Loucy (cell line): ENCODE results near the gene BABAM2.
"Not testable (repeated sequence)": the region's sequence is repeated elsewhere in the genome, so short reads cannot be mapped to it uniquely, and the experiment has no call there.

Experiments
- H2AFZ ChIP-seq: fragments of 200-600 bp; sonication (generic); 2 replicates; pipeline ENCODE4 v1.6.0; 2016; ENCODE audit warnings: antibody characterized with exemption, mild to moderate bottlenecking, low read length, moderate library complexity
- H3F3A ChIP-seq: fragments of 200-600 bp; 2 replicates; pipeline ENCODE4 v1.6.0; 2016; ENCODE audit warnings: antibody characterized with exemption, low read depth, mild to moderate bottlenecking
- H3K27me3 ChIP-seq: fragments of 200-600 bp; sonication (generic); 2 replicates; pipeline ENCODE4 v1.6.1; 2014; ENCODE audit warnings: low read length, mild to moderate bottlenecking; ENCODE audit not compliant: insufficient read depth, poor library complexity, severe bottlenecking
- H3K36me3 ChIP-seq: fragments of 200-600 bp; sonication (generic); 2 replicates; pipeline ENCODE4 v1.6.1; 2016; ENCODE audit warnings: low read length; ENCODE audit not compliant: insufficient read depth
- H3K4me1 ChIP-seq: fragments of 200-600 bp; sonication (generic); 2 replicates; pipeline ENCODE4 v1.5.1; 2014; ENCODE audit warnings: low read length, mild to moderate bottlenecking; ENCODE audit not compliant: insufficient read depth, poor library complexity, severe bottlenecking
- H3K4me2 ChIP-seq: fragments of 200-600 bp; sonication (generic); 2 replicates; pipeline ENCODE4 v1.6.0; 2014; ENCODE audit warnings: antibody characterized with exemption, low read length, low read depth, mild to moderate bottlenecking; ENCODE audit not compliant: poor library complexity, severe bottlenecking
- H3K4me3 ChIP-seq: fragments of 200-600 bp; sonication (generic); 2 replicates; pipeline ENCODE4 v1.5.1; 2014; ENCODE audit warnings: low read length, mild to moderate bottlenecking, mixed read lengths; ENCODE audit not compliant: poor library complexity, severe bottlenecking
- H3K79me2 ChIP-seq: fragments of 200-600 bp; sonication (generic); 2 replicates; pipeline ENCODE4 v1.6.1; 2014; ENCODE audit warnings: low read length; ENCODE audit not compliant: insufficient read depth
- H3K9ac ChIP-seq: fragments of 200-600 bp; sonication (generic); 2 replicates; pipeline ENCODE4 v1.6.0; 2014; ENCODE audit warnings: mild to moderate bottlenecking, low read depth, low read length, moderate library complexity; ENCODE audit not compliant: poor library complexity, severe bottlenecking
- H3K9me2 ChIP-seq: fragments of 200-600 bp; sonication (generic); replicated peaks from 2 replicates; pipeline ENCODE4 v1.6.1; 2016; ENCODE audit warnings: low read depth, low read length, mixed read lengths
- H3K9me3 ChIP-seq: fragments of 200-600 bp; sonication (generic); 2 replicates; pipeline ENCODE4 v1.6.1; 2014; ENCODE audit warnings: mild to moderate bottlenecking, antibody characterized with exemption, low read length, low read depth; ENCODE audit not compliant: insufficient read depth
- H4K20me1 ChIP-seq: fragments of 200-600 bp; sonication (generic); 2 replicates; pipeline ENCODE4 v1.6.0; 2014; ENCODE audit warnings: antibody characterized with exemption, low read length, mild to moderate bottlenecking; ENCODE audit not compliant: insufficient read depth, poor library complexity, severe bottlenecking
- EZH2phosphoT487 ChIP-seq: fragments of 200-600 bp; IDR thresholded peaks from 2 replicates; pipeline ENCODE4 v1.6.1; 2018; ENCODE audit warnings: antibody characterized with exemption, mild to moderate bottlenecking, moderate library complexity, borderline replicate concordance
- TF ChIP-seq, protein P1 (sequence below): fragments of 200-600 bp; sonication (generic); conservative IDR thresholded peaks from 2 replicates; pipeline ENCODE4 v1.5.1; 2014; ENCODE audit warnings: mild to moderate bottlenecking, antibody characterized with exemption, low read length

The BABAM2 gene

DNA sequence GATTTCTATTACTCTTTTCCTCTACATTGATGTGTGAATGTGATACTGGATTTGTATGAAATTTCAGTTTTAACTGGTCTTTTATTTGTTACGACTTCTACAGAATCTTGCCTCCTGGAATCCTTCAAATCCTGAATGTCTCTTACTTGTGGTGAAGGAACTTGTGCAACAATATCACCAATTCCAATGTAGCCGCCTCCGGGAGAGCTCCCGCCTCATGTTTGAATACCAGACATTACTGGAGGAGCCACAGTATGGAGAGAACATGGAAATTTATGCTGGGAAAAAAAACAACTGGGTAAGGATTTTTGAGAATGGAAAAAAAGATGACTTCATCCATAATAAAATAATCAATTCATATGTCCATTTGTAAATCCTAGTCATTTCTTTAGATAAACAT lies 134.6 kb downstream of the BABAM2 start:
- no peaks in the 10 kb centered on the region for H3K79me2 ChIP-seq
- no peak for TF ChIP-seq EZH2phosphoT487
- TF ChIP-seq, protein P1, sequence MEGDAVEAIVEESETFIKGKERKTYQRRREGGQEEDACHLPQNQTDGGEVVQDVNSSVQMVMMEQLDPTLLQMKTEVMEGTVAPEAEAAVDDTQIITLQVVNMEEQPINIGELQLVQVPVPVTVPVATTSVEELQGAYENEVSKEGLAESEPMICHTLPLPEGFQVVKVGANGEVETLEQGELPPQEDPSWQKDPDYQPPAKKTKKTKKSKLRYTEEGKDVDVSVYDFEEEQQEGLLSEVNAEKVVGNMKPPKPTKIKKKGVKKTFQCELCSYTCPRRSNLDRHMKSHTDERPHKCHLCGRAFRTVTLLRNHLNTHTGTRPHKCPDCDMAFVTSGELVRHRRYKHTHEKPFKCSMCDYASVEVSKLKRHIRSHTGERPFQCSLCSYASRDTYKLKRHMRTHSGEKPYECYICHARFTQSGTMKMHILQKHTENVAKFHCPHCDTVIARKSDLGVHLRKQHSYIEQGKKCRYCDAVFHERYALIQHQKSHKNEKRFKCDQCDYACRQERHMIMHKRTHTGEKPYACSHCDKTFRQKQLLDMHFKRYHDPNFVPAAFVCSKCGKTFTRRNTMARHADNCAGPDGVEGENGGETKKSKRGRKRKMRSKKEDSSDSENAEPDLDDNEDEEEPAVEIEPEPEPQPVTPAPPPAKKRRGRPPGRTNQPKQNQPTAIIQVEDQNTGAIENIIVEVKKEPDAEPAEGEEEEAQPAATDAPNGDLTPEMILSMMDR = no peak
- H3K4me1 ChIP-seq = no peaks in the 10 kb centered on the region
- no peaks in the 10 kb centered on the region for H3K9me3 ChIP-seq
- no peak overlapping the region for H3K4me2 ChIP-seq
- H2AFZ ChIP-seq = no peak overlapping the region
- H3K9ac ChIP-seq = no peak overlapping the region
- no peak overlapping the region for H3K4me3 ChIP-seq
- H3K27me3 ChIP-seq = no peaks in the 10 kb centered on the region
- peaks cover 14% of the 10 kb centered on the region; the same call in 1 of the 2 replicates for H3K36me3 ChIP-seq
- H3F3A ChIP-seq = no peaks in the 10 kb centered on the region
- H3K9me2 ChIP-seq = no peaks in the 10 kb centered on the region
- H4K20me1 ChIP-seq = no peaks in the 10 kb centered on the region

- peaks cover 14% of the 10 kb centered on the region; the same call in 1 of the 2 replicates for H3K36me3 ChIP-seq
- not testable (repeated sequence) for H3K79me2 ChIP-seq, H4K20me1 ChIP-seq, H3K4me2 ChIP-seq, H3K9me3 ChIP-seq, H2AFZ ChIP-seq, H3K4me1 ChIP-seq, H3K27me3 ChIP-seq, H3K4me3 ChIP-seq, H3F3A ChIP-seq, H3K9me2 ChIP-seq, H3K9ac ChIP-seq
These were observed 135.7 kb downstream of the BABAM2 start for GRCh38 chr2:28026230-28026629.

DNA sequence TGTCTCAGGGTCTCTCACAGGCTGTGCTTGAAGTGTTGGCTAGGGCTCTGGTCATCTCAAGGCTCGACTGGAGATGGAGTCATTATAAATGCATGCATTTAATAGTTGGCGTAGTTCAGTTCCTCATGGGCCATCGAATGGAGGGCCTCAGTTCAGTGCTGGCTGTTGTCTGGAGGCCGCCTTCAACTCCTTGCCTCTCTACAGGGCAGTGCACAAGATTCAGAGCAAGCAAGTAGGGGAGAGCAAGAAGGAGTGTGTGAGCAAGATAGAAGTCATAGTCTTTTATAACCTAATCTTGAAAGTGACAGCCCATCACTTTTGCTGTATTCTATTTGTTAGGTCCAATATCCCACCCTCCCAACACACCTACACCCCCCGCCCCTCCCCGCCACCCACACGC lies 137.5 kb downstream of the BABAM2 start:
- no peak overlapping the region for H3K4me3 ChIP-seq
- no peaks in the 10 kb centered on the region for H3K79me2 ChIP-seq
- no peaks in the 10 kb centered on the region for H3K9me2 ChIP-seq
- no peaks in the 10 kb centered on the region for H3K4me1 ChIP-seq
- H3K27me3 ChIP-seq = no peaks in the 10 kb centered on the region
- no peaks in the 10 kb centered on the region for H4K20me1 ChIP-seq
- H3K4me2 ChIP-seq = no peak overlapping the region
- H3K36me3 ChIP-seq = peaks cover 14% of the 10 kb centered on the region; the same call in 1 of the 2 replicates
- H3K9ac ChIP-seq = no peak overlapping the region
- TF ChIP-seq EZH2phosphoT487 = no peak
- TF ChIP-seq, protein P1 = no peak
- H3F3A ChIP-seq = no peaks in the 10 kb centered on the region
- no peak overlapping the region for H2AFZ ChIP-seq
- H3K9me3 ChIP-seq = no peaks in the 10 kb centered on the region

DNA sequence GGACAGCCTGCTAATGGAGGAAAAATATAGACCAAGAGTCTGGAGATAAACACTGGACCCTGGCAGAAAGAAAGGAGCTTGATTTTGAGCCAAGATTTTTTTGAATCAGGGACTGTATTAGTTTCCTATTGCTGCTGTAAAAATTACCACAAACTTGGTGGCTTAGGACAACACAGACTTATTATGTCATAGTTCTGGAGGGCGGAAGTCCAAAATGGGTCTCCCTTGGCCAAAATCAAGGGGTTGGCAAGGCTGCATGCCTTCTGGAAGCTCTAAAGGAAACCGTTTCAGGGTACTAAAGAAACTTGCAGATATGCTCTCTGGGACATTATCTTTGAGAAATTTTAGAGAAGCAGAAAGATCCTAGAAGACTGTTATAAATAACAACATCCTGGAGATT lies 140.1 kb downstream of the BABAM2 start:
- no peaks in the 10 kb centered on the region for H3K9me3 ChIP-seq
- no peak overlapping the region for H3K9ac ChIP-seq
- no peak for TF ChIP-seq EZH2phosphoT487
- TF ChIP-seq, protein P1 = no peak
- no peak overlapping the region for H3K4me2 ChIP-seq
- H3K4me3 ChIP-seq = no peak overlapping the region
- no peaks in the 10 kb centered on the region; the same call in 1 of the 2 replicates for H3F3A ChIP-seq
- no peaks in the 10 kb centered on the region for H3K79me2 ChIP-seq
- H3K36me3 ChIP-seq = peaks cover 8% of the 10 kb centered on the region; the same call in 1 of the 2 replicates
- no peak overlapping the region for H2AFZ ChIP-seq
- H3K4me1 ChIP-seq = peaks cover 9% of the 10 kb centered on the region
- no peaks in the 10 kb centered on the region for H3K9me2 ChIP-seq
- H4K20me1 ChIP-seq = no peaks in the 10 kb centered on the region
- no peaks in the 10 kb centered on the region for H3K27me3 ChIP-seq
